ENCODE measurements around the gene GBP6. TPM values are rescaled to one million over a fixed set of nuclear protein-coding genes. Genes with fewer than 3 reads are reported as not detected.

GBP6 gene
- total RNA-seq, 2 experiments from 2014 or later = not detected

- CTCF ChIA-PET (ENCODE audit: unreplicated experiment) = no interaction called here
- BruUV-seq (replicated peaks) = no TSS peak
- Histone ChIP-seq H3K79me2 (ENCODE audit: insufficient read depth, low read depth, low read length) (no peaks in the 10 kb centered on the region), H3K4me3 (ENCODE audit: low read depth, low read length, poor library complexity, severe bottlenecking) (no peak overlapping the region), H2AFZ (ENCODE audit: low read length) (no peak overlapping the region), H3K27ac (ENCODE audit: low read depth, low read length, poor library complexity, severe bottlenecking) (no peak overlapping the region), H3K9me2 (ENCODE audit: insufficient read depth, low read length) (no peaks in the 10 kb centered on the region), H3K36me3 (ENCODE audit: insufficient read depth, low read length) (no peaks in the 10 kb centered on the region), H4K20me1 (ENCODE audit: insufficient read depth, low read length) (no peaks in the 10 kb centered on the region), H3K4me2 (ENCODE audit: low read length) (no peak overlapping the region), H3K9me3 (ENCODE audit: low read length) (no peaks in the 10 kb centered on the region), H3K4me1 (ENCODE audit: insufficient read depth, low read length, poor library complexity, severe bottlenecking) (no peaks in the 10 kb centered on the region)
- intact Hi-C loops (cut with micrococcal nuclease; ENCODE audit: unreplicated experiment) = no loop called here
- no peak for DNase-seq (ENCODE audit: low spot score)
- TF ChIP-seq EZH2phosphoT487 (IDR thresholded peaks at IDR 0.05; ENCODE audit: borderline replicate concordance, low read depth, low read length) (no peak), CTCF (conservative IDR thresholded peaks at IDR 0.05; ENCODE audit: low read length) (no peak)
- POLR2A ChIA-PET = no interaction called here
These were observed 14.1 kb downstream of the GBP6 start for GRCh38 chr1:89378001-89378400.

GRCh38 chr1:89381618-89382017 lies 17.8 kb downstream of the GBP6 start:
- Histone ChIP-seq H3K9me3 (ENCODE audit: low read length) (no peaks in the 10 kb centered on the region), H3K4me1 (ENCODE audit: insufficient read depth, low read length, poor library complexity, severe bottlenecking) (no peaks in the 10 kb centered on the region), H3K4me3 (ENCODE audit: low read depth, low read length, poor library complexity, severe bottlenecking) (no peak overlapping the region), H3K27ac (ENCODE audit: low read depth, low read length, poor library complexity, severe bottlenecking) (no peak overlapping the region), H3K79me2 (ENCODE audit: insufficient read depth, low read depth, low read length) (no peaks in the 10 kb centered on the region), H3K4me2 (ENCODE audit: low read length) (no peak overlapping the region), H3K36me3 (ENCODE audit: insufficient read depth, low read length) (no peaks in the 10 kb centered on the region), H4K20me1 (ENCODE audit: insufficient read depth, low read length) (no peaks in the 10 kb centered on the region), H3K9me2 (ENCODE audit: insufficient read depth, low read length) (no peaks in the 10 kb centered on the region), H2AFZ (ENCODE audit: low read length) (no peak overlapping the region)
- DNase-seq (ENCODE audit: low spot score) = no peak
- POLR2A ChIA-PET = no interaction called here
- CTCF ChIA-PET (ENCODE audit: unreplicated experiment) = no interaction called here
- BruUV-seq (replicated peaks) = no TSS peak
- intact Hi-C loops (cut with micrococcal nuclease; ENCODE audit: unreplicated experiment) = no loop called here
- TF ChIP-seq EZH2phosphoT487 (IDR thresholded peaks at IDR 0.05; ENCODE audit: borderline replicate concordance, low read depth, low read length) (no peak), CTCF (conservative IDR thresholded peaks at IDR 0.05; ENCODE audit: low read length) (no peak)

GRCh38 chr1:89382479-89382878 lies 18.6 kb downstream of the GBP6 start:
- Histone ChIP-seq H3K4me3 (ENCODE audit: low read depth, low read length, poor library complexity, severe bottlenecking) (no peak overlapping the region), H3K36me3 (ENCODE audit: insufficient read depth, low read length) (no peaks in the 10 kb centered on the region), H4K20me1 (ENCODE audit: insufficient read depth, low read length) (no peaks in the 10 kb centered on the region), H3K4me2 (ENCODE audit: low read length) (no peak overlapping the region), H3K9me3 (ENCODE audit: low read length) (no peaks in the 10 kb centered on the region), H3K79me2 (ENCODE audit: insufficient read depth, low read depth, low read length) (no peaks in the 10 kb centered on the region), H3K4me1 (ENCODE audit: insufficient read depth, low read length, poor library complexity, severe bottlenecking) (no peaks in the 10 kb centered on the region), H3K9me2 (ENCODE audit: insufficient read depth, low read length) (no peaks in the 10 kb centered on the region), H2AFZ (ENCODE audit: low read length) (no peak overlapping the region), H3K27ac (ENCODE audit: low read depth, low read length, poor library complexity, severe bottlenecking) (no peak overlapping the region)
- no TSS peak for BruUV-seq (replicated peaks)
- TF ChIP-seq CTCF (conservative IDR thresholded peaks at IDR 0.05; ENCODE audit: low read length) (no peak), EZH2phosphoT487 (IDR thresholded peaks at IDR 0.05; ENCODE audit: borderline replicate concordance, low read depth, low read length) (no peak)
- CTCF ChIA-PET (ENCODE audit: unreplicated experiment) = no interaction called here
- POLR2A ChIA-PET = interaction anchor here (0.6 kb wide), 1 partner anchor 60 kb away, joined by 3 read pairs; no protein-coding TSS in a partner anchor
- intact Hi-C loops (cut with micrococcal nuclease; ENCODE audit: unreplicated experiment) = no loop called here
- DNase-seq (ENCODE audit: low spot score) = no peak

Measured in OCI-LY7 (cell line).